ENCODE data around the gene NOTUM.

- TF ChIP-seq CTCF (IDR thresholded peaks at IDR 0.05; ENCODE audit: low read depth, low read length, missing input control) (no peak), RXRA (IDR thresholded peaks at IDR 0.05) (no peak), ATF3 (IDR thresholded peaks at IDR 0.05) (no peak), RAD21 (IDR thresholded peaks at IDR 0.05) (no peak), JUND (IDR thresholded peaks at IDR 0.05) (no peak)
Measured at GRCh38 chr17:81929253-81930141, 31.5 kb downstream of the NOTUM start.

Measured in liver (tissue), 3 donors.